ENCODE measurements around the gene CHIT1. TPM values are rescaled to one million over a fixed set of nuclear protein-coding genes. Genes with fewer than 3 reads are reported as not detected.

Gene CHIT1
- total and polyA plus RNA-seq, 9 of the 15 experiments (the other 6 are each of a cell fraction or from before 2014, with no cell fraction given), result not detected

DNA sequence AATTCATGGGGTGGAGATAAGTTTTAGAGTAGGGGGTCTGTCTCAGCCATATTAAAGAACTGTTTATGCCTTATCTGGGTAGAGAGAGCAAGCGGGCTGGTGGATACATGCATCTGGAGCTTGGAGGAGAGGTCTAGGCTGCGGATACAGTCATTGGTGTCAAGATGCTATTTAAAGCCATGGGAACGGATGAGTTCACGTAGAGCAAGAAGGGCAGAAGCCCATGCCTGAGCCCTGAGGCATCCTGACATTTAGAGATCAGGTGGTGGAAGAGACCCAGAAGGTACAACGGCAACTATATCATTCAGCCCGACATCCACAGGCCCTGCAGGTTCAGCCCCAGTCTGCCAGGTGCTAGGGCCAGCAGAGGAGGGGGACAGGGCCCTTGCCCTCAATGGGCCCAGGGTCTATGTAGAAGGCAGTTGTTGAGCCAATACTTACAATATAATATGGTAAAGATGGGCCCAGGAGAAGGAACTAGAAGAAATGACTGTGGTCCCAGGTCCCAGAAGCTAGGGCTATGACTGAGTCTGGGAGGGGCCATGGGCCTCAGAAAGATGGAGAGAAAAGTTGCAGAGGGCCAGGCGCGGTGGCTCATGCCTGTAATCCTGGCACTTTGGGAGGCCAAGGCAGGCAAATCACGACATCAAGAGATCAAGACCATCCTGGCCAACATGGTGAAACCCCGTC lies 27.8 kb downstream of the CHIT1 start:
- Histone ChIP-seq H3K27ac (ENCODE audit: extremely low read depth, low read depth, low read length) (no peak overlapping the region), H3K9me1 (ENCODE audit: control insufficient read depth, insufficient read depth, low read length) (no peaks in the 10 kb centered on the region), H4K20me1 (replicated peaks; ENCODE audit: control insufficient read depth, insufficient read depth, low read length) (no peaks in the 10 kb centered on the region; the same call in 1 of the 2 replicates), H2AFZ (ENCODE audit: low read depth, low read length) (no peak overlapping the region), H3K27me3 (ENCODE audit: control insufficient read depth in 2 of 2, insufficient read depth in 2 of 2, low read length in 2 of 2) (peaks cover 34 to 63% of the 10 kb centered on the region in 2 experiments), H3K4me3 (no peak overlapping the region), H3K9me3 (replicated peaks; ENCODE audit: control insufficient read depth, insufficient read depth, low read depth, low read length) (no peaks in the 10 kb centered on the region), H3K36me3 (ENCODE audit: control insufficient read depth, insufficient read depth, low read length) (no peaks in the 10 kb centered on the region), H3K9ac (ENCODE audit: insufficient read depth in 1 of 2, low read depth in 2 of 2, low read length in 2 of 2) (no peak overlapping the region), H3K4me2 (ENCODE audit: insufficient read depth, low read length) (no peak overlapping the region), H3K79me2 (ENCODE audit: control insufficient read depth, insufficient read depth, low read length) (no peaks in the 10 kb centered on the region), H3K4me1 (replicated peaks in 1 of 2; ENCODE audit: control insufficient read depth in 2 of 2, insufficient read depth in 2 of 2, low read length in 2 of 2) (no peaks in the 10 kb centered on the region)
- WGBS (ENCODE audit: insufficient coverage, low coverage, missing lambda C conversion rate), result under 1% methylated on average over 10 of the region's 10 CpGs
- TF ChIP-seq, protein P1, sequence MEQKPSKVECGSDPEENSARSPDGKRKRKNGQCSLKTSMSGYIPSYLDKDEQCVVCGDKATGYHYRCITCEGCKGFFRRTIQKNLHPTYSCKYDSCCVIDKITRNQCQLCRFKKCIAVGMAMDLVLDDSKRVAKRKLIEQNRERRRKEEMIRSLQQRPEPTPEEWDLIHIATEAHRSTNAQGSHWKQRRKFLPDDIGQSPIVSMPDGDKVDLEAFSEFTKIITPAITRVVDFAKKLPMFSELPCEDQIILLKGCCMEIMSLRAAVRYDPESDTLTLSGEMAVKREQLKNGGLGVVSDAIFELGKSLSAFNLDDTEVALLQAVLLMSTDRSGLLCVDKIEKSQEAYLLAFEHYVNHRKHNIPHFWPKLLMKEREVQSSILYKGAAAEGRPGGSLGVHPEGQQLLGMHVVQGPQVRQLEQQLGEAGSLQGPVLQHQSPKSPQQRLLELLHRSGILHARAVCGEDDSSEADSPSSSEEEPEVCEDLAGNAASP (IDR thresholded peaks at IDR 0.05), result no peak
- TF ChIP-seq ZBTB7A (IDR thresholded peaks at IDR 0.05; ENCODE audit: borderline replicate concordance, control insufficient read depth, low read depth, low read length) (no peak), L3MBTL2 (IDR thresholded peaks at IDR 0.05) (no peak)
- TF ChIP-seq, protein P2, sequence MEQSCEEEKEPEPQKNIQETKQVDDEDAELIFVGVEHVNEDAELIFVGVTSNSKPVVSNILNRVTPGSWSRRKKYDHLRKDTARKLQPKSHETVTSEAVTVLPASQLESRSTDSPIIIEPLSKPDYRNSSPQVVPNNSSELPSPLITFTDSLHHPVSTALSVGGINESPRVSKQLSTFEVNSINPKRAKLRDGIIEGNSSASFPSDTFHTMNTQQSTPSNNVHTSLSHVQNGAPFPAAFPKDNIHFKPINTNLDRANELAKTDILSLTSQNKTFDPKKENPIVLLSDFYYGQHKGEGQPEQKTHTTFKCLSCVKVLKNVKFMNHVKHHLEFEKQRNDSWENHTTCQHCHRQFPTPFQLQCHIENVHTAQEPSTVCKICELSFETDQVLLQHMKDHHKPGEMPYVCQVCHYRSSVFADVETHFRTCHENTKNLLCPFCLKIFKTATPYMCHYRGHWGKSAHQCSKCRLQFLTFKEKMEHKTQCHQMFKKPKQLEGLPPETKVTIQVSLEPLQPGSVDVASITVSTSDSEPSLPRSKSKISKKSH (CRISPR knock-in tag; IDR thresholded peaks at IDR 0.05), result no peak
- intact Hi-C loops (cut with micrococcal nuclease), result no loop called here
- ChIA-PET CTCF (ENCODE audit: low intra/inter-chr PET ratio) (no interaction called here), POLR2A (interaction anchor here (0.7 kb wide), 2 partner anchors 23 to 77 kb away, joined by 3 read pairs; no protein-coding TSS in a partner anchor)
- in situ Hi-C loops (cut with MboI), result no loop called here
- FAIRE-seq (no peak), DNase-seq (ENCODE audit: extremely low read depth in 1 of 4, low spot score in 3 of 4) (no peak), ATAC-seq (no peak)
- no TSS peak for BruUV-seq (replicated peaks)
